ENCODE measurements around the gene KANTR.

DNA sequence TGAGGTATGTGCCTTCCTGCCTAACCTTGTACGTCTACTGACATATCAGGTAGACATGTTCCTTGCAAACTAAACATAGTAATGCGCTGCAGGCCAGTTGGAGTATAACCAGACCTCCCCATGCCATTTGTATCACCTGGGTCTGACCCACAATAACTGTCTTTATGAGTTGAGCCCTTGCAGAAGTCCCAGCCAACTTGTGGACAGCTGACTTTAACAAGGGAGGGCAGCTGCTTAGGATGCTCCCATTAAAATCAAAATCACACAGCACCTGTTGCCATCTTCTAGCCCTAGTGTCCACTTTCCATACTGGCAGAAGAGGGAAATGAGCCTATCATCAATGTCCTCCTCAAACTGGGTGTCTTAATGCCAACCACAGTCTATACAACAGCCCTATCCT is 41.6 kb downstream of the KANTR start:
- TF ChIP-seq, protein P1, sequence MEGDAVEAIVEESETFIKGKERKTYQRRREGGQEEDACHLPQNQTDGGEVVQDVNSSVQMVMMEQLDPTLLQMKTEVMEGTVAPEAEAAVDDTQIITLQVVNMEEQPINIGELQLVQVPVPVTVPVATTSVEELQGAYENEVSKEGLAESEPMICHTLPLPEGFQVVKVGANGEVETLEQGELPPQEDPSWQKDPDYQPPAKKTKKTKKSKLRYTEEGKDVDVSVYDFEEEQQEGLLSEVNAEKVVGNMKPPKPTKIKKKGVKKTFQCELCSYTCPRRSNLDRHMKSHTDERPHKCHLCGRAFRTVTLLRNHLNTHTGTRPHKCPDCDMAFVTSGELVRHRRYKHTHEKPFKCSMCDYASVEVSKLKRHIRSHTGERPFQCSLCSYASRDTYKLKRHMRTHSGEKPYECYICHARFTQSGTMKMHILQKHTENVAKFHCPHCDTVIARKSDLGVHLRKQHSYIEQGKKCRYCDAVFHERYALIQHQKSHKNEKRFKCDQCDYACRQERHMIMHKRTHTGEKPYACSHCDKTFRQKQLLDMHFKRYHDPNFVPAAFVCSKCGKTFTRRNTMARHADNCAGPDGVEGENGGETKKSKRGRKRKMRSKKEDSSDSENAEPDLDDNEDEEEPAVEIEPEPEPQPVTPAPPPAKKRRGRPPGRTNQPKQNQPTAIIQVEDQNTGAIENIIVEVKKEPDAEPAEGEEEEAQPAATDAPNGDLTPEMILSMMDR (IDR thresholded peaks at IDR 0.05), result no peak
- no peak for TF ChIP-seq POLR2A (IDR thresholded peaks at IDR 0.05)
